HG02840 (cell line): Measurements from ENCODE around the gene TMEM86B.

ENCODE experiments used
- ATAC-seq: cut with Tn5 transposase; IDR thresholded peaks from one replicate; pipeline ENCODE4 v1.9.1; 2021; ENCODE audit warnings: mild to moderate bottlenecking, moderate library complexity, moderate number of reproducible peaks; ENCODE audit not compliant: unreplicated experiment, low FRiP score

Gene TMEM86B

DNA sequence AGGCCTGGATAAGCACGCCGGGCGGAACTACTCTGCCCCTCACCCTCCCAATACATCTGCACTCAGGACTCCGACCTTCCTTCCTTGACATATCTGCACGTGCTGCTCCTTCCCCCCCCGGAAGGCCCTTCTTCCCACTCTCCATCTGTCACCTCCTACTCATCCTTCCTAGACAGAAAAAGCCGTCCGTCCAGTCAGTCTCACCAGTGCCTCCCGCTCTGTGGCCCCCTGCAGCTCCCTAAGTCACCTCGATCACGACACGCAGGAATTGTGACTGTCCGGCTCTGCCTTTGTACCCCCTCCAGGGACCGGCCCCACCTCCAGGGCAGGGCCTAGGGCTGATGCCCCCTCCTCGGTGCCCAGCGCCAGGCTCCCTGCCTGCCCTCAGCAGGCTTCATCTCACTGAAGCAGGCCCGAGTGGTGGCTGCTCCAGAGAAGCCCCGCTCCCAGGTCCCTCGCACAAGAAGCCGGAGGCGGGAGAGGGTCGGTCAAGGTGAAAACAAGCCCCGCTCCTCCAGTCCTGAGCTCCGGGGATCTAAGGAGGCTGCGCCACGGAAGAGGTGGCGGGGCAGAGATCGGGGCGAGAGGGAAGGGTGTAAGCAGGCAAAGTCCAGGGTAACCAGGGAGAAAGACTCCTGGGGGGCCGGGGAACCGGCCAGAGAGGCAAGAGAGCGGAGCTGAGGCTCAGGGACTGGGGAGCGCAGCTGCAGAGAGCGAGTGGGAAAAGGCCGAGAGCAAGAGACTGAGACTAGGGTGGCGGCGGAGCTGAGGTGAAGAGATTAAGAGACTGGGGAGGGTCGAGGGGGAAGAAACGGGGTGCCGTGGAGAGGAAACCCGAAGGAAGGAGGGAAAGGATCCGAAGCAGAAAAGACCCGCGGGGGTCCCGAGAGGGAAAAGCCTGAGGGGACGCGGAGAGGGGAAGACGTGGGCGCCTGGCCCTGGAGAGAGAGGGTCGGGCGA, 29.2 kb upstream of the TMEM86B start:
- ATAC-seq, result no peak

DNA sequence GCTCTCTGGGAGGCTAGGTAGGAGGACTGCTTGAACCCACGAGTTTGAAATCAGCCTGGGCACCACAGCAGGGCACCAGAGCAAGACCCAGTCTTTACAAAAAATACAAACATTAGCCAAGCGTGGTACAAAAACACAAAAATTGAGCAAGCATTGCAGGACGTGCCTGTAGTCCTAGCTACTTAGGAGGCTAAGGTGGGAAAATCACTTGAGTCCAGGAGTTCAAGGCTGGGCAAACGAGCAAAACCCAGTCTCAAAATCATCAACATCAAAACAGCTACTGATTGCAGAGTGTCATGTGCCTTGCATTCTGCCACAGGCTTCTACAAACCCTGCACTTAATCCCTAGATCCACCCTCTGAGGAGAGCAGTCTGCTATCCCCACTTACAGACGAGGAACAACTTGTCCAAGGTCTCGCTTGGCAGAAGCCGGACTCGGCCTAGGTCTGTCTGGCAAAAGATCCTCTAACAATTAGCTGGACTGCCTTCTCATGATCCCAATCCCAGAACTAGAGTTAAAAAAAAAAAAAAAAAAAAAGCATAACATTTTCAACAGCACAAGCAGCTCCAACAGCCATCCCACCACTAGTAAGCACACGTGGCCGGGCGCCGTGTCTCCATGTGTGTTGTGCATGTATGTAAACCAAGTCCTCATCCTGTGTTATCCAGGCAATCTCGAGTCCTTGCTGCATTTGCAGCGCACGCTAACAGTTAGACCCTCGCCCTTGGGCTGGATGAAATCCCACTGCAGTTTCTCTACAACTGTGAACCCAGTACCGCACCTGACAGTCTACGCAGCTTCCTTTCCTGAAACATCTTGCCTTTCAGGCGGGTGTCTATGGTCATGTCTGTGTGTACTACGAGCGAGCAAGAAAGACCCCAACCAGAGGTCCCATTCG, 28.2 kb upstream of the TMEM86B start:
- no peak for ATAC-seq

DNA sequence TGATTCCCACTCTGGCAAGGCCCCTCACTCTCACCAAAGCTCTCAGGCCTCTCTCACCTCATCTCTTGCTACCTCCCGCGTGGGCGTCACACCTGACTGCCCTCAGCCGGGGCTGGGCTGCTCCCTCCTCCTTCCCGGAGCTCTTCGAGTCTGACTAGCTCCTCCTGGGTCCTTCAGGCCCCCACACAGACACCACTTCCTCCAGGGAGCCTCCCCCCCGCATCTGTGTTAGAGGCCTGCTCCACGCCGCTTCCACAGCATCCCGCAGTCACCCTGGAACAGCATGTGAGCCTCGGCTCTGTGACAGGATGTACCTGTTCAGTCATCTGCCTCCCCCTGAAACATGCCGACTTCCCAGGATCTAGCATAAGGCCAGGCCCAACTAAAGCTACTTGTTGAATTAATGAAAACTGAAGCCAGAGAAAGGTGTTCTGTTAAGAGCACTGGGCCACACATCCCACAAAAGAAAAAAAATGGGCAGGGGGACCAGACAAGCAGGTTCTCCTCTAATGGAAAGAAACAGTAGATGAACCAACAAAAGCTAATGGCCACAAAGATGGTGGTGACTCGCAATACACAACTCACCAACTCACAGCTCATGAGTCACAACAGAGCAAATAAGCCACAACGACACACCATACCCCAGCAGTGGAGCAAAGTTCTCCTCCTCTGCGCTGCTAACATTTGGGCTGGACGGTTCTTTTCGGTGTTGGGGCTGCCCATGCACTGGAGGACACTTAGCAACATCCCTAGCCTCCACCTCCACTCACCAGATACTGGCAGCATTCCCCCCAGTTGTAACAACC, 27.3 kb upstream of the TMEM86B start:
- no peak for ATAC-seq

DNA sequence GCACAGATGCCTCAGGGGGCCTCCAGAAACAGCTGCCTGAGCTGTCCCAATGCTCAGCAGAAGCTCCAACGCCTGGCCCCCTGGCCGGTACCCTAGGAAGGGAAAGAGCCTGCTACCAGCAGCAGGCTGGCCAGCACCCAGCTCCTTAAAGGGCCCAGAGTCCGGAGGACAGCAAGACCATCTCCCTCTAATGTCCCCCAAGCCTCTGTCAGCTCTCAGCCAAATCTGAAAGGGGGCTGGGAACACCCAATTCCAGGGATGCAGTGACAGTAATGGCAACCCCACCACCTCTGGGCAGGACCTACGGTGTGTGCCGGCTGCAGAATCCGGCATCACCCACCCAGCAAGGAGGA, 26.0 kb upstream of the TMEM86B start:
- no peak for ATAC-seq

DNA sequence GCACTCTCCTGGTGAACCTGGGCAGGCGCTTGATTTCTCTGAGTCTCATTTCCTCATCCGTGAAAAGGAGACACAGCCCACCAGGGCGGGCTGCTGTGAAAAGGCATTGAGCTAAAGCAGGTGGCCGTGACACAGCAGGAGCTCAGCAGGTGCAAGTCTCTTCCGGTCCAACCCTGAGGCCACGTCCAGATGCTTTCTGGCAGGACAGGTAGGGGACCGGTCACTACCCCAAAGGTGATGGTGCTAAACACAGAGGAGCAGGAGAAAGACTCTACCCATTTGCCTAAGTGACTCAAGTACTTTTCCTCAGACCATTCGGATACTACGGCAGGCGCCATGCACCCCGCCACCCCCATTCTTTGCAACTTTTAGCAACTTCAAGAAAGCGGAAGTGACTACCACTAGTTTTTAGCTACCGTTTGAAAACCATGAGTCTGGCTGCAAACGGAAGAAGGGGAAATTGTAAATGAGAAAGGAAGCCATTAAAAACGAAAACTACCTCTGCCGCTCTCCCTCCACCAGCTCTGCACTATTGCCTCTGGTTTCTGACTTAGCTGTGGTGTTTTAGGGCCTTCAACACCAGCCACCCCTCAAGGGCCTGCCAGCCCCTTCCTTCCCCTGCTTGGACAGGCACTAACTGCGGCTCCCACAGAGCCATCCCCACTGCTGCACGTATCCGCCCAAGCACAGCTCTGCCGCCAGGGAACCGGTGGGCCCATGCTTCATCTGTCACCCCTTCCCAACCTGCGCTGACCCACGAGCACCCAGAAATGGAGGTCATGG, 25.5 kb upstream of the TMEM86B start:
- ATAC-seq, result peak; percentile 34

DNA sequence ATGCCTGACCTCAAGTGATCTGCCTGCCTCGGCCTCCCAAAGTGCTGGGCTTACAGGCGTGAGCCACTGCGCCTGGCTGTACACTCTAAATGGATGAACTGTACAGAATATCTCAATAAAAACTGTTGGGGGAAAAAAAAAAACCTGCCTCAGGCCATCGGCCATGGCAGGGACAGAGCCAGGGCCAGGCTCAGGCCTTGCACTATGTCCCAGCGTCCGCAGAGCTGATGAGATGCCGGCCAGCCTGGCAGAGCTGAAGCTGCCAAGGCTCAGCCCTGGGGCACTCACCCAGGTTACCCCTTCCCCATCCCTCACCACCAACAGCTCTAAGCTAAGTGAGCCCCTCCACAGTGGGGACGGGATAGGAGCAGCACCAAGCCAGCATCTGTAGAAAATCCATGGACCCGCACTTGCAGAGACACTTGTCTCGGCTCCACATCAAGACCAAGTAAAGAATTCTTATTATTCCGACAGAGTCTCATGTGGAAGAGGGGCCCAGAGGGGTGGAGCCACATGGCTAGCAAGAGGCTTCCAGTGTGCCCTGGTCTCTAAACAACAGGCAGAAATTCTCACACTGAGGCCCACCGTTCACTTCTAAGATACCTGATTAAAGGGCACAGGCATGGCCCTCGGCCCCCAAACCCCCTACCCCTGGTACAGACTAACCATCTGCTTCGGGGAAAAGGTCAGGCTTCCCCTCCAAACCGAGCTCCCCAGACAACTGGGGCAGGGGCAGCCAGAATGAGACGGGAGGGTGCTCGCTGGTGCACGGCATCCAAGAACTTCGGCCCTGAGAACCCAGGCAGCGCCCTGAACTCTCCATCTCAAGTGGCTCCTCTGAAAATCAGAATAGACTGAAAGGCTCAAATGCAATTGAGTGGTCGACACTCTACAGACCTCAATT, 24.4 kb upstream of the TMEM86B start:
- ATAC-seq, result no peak

DNA sequence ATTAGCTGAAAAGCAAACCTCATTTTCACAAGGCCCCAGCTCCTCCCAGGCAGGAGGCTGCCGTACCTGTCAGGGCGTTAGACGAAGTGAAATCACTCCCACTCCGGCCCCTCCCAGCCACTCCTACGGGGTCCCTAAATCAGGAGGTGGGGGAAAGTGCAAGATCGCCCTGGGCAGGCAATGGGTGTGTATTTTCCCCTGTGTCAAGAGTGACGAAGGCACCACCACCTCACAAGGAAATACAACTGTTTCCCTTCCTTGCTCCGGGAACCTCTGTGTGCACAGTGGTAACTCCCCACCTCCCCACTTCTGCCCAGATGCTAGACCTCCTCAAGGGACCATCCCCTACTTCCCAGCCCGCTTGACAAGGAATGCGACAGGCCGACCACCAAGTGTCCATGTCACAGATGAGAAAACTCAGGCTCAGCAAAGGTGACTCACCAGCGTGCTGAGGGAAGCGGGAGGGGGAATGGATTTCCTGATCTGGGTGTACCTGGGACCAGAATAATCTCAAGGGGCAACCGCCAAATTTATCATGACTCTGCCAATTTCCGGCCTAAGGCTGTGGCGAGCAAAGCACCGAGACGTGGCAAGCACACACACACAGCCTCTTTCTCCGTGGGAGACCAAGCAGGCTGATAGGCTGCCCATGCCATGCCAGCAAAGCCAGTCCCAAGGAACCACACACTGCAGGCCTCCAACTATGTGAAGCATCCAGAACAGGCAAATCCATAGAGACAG, 22.9 kb upstream of the TMEM86B start:
- ATAC-seq, result no peak

DNA sequence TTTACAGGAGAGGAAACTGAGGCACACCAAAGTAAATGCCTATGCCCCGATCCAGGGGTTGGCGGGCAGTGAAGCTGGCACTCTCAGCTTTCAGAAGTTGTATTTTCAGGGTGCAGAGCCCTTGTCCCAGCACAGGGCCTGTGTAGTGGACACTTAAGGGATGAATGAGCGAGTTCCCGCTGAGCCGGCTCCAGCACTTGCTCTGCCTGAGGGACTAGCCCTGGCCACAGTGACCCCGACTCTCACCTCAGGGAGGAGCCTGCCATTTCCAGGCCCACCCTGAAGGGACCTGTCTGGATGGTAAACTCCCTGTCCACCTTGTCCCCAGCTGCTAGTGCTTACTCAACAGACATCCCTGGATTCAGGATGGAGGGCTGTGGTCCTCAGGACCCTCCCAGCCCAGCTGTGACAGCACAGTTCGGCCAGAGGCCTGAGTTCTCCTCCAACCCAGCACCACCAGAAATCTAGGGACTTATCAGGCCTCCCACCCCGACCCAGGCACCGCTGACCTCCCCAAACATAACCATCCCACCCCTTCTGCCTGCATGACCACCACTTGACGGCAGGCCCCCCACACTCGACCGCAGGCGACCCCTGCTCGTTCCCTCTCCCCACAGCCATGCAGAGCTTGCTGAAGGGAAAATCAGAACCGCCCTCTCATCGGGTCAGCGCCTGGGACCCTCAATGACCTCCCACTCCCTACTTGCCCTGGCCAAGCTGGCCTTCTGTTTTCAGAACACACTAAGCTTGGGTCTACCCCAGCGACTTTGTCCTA, 21.9 kb upstream of the TMEM86B start:
- ATAC-seq, result no peak

DNA sequence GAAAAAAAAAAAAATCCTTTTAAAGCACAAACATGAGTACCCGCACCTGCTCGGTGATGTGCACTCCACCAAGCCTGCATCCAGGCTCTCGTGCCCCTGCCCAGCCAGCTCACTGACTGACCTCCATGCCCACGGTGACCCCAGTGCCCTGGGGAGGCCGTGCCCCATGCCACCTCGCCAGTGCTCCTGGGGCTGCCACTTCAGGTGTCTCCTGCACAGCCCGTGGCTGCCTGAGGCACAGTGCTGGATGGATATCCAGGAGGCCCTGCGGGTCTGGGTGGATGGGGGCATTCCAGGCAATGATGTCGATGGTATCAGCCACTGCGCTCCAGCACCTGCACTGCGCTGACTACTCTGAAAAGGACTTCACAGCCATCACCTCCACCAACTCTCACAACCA, 21.3 kb upstream of the TMEM86B start:
- ATAC-seq, result no peak

DNA sequence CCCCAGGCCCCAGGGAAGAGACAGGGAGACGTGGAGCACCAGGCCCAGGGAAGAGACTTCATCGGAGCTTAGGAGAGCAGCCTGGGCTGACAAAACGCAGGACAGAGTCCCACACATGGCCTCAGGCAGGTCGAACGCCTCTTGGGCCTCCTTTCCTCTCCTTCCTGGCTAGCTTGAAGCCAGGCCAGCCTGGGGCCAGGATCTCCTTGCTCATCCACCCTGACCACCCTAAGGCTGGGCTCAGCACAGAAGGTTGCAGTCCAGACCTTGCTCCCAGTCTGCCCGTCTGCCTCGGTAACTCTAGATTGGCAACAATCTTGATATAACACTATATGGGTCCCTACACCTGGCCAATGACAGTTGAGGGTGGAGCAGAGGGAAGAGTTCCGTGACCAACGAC, 20.1 kb upstream of the TMEM86B start:
- ATAC-seq, result no peak

DNA sequence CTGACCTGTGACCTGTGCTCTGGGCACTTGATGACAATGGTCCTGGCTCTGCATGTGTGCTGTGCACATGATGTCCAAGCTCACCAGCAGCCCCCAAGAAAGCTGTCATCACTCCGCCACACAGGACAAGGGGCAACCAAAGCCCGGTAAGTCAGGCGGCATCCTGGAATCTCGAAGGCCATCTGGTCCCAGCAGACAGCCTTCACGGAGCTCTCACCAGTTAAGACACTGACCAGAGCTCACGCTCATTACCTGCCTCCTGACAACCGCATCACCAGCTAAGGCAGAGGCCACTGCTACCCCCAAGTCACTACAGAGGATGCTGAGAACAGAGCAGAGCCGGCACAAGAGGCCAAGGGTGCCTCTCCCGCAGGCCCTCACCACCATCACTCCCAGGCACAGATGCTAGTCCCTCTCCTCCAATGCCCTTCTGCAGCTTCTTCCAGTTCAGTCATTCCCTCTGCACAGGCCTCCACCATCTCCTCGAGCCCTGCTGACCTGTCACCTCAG, 19.7 kb upstream of the TMEM86B start:
- ATAC-seq, result no peak

DNA sequence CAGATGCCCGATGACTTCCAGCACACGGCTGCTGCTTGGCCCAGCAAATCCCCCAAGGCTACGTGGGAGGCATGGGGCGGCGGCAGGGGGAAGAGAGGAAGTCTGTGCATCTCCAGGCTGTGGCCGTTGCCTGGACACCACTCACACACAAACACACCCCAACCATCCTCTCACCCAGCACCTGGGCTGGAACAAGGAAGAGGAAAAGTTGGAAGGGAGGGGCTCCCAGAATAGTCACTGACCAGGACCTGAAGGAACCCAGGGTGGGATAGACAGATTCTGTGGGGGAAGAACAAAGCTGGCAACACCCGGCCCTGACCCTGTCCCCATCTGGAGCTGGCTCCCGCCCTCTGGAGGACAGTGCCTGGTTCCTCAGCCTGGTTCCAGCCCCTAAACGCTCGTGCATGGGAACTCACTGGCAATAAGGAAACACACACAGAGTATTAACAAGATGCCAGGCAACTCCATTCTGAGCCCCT, 19.1 kb upstream of the TMEM86B start:
- ATAC-seq, result no peak

DNA sequence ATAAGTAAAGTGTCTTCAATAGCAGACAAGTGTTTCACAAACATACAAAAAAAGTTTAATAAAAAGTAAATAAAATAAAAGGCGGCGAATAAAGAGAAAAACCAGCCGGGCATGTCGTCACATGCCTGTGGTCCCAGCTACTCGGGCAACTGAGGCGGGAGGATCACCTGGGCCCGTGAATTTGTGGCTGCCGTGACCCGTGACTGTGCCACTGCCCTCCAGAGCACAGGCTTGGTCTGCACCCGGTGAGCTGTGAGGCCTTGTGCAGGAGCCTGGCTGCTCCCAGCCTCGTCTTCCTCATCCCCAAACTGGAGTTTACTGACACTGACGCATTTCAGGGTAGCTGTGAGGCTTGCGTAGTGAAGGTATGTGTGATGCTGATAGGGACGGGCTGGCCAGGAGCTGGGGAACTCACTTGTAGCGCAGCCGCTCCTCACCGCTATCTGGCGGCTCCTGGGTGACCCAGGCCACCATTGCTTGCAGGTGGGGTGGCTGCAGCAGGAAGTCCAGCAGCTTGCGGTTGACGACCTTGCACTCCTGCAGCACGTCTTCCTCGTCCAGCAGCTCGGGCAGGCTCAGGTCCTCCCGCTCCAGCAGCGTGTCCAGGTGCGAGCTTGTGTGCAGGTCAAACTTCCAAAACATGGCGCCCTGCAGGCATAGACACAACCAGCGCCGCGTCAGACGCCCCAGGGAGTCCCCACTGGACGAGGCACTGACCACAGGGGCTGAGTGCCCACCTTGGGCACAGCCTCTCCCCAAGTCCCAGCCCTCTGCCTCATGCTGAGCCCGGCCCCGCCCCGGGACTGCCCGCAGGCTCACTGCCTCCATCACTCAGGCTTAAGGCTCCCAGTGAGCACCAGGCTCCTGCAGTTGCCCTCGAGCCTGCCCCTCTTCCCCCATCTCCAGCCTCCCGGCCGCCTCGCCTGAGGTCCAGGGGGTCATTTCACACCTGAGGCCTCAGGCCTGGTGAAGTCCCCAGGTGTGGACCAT, 18.2 kb upstream of the TMEM86B start:
- ATAC-seq, result no peak

DNA sequence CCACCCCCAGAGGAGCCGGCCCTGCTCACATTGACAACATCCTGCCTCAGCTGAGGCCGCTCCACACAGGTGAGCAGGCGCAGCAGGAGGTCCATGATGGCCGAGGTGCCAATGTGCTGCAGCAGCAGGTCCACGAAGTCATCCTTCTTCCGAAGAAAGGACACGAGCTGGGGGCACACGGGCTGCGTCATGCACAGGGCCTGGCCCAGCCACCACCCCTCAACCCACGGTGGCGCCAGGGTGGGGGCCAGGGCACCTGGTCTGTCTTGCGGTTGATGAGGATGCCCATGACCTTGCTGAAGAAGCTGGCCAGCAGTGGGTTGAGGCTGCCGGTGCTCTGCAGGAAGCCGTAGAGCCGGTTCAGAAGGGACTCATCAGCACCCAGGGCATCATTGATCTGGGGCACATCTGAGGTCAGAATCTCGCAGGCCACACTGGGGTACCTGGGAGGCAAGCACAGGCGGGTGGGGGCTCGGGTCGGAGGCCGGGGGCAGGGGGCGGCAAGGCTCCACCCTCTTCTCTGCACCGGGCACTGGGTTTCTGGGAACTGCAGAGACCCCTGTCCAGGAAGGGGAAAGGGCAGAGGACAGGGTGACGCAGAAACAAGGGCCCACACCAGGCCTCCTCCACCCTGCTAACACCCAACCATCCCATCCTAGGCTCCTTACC, 16.8 kb upstream of the TMEM86B start:
- no peak for ATAC-seq

DNA sequence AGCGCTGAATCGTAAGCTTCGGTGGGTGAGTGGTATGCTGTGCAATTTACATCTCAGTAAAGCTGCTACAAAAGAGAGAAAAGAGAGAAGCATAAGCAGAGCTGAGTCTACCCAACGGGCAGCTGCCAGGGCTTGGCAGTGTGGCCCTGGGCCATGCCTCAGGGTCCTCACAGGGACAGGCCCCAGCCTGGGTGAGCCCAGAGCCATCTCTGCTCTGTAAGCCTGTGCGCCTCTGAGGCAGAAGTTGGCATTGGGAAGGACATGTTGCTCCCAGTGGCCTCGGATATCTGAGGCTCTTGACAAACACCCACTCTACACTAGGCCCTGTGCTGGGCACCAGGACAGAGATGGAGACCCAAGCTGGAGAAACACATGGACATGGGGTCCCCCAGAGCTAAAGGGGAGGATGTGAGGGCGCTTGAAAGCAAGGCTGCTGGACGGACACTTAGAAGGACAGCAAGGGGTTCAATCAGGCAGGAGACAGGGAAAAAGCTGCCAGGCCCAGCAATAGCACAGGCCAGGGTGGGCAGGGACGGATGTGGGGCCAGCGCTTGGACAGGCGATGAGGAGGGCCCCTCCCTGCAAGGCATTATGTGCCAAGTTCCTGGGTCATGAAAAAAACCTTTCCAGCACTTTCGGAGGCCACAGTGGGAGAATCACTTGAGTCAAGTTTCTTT, 15.6 kb upstream of the TMEM86B start:
- ATAC-seq, result no peak
